MM.1S (cell line): Measurements from ENCODE around the gene LRRC63.

Experiments
- DNase-seq: peaks from one replicate; pipeline ENCODE4 v3.0.0-alpha.2; 2015
- H2AFZ ChIP-seq: fragments of 300-600 bp; sonication (generic); 2 replicates; pipeline ENCODE4 v1.6.0; 2016; ENCODE audit warnings: antibody characterized with exemption, low read length
- H3F3A ChIP-seq: fragments of 300-600 bp; sonication (generic); 2 replicates; pipeline ENCODE4 v1.6.1; 2016; ENCODE audit warnings: mild to moderate bottlenecking, antibody characterized with exemption, low read length, moderate library complexity, mixed read lengths; ENCODE audit not compliant: insufficient read depth
- H3K27ac ChIP-seq: fragments of 300-600 bp; sonication (generic); 2 replicates; pipeline ENCODE4 v1.5.1; 2016; ENCODE audit warnings: mild to moderate bottlenecking, low read length
- H3K27me3 ChIP-seq: fragments of 300-600 bp; sonication (generic); replicated peaks from 2 replicates; pipeline ENCODE4 v1.6.0; 2016; ENCODE audit warnings: low read length; ENCODE audit not compliant: insufficient read depth
- H3K36me3 ChIP-seq: fragments of 300-600 bp; sonication (generic); replicated peaks from 2 replicates; pipeline ENCODE4 v1.6.1; 2016; ENCODE audit warnings: mild to moderate bottlenecking, low read length, mixed read lengths; ENCODE audit not compliant: insufficient read depth
- H3K4me1 ChIP-seq: fragments of 300-600 bp; sonication (generic); 2 replicates; pipeline ENCODE4 v1.6.1; 2016; ENCODE audit warnings: low read length, mixed read lengths
- H3K4me2 ChIP-seq: fragments of 300-600 bp; sonication (generic); 2 replicates; pipeline ENCODE4 v1.6.0; 2016; ENCODE audit warnings: low read depth, low read length
- H3K4me3 ChIP-seq: fragments of 300-600 bp; sonication (generic); 2 replicates; pipeline ENCODE4 v1.5.1; 2016; ENCODE audit warnings: low read length, mixed read lengths
- H3K79me2 ChIP-seq: fragments of 300-600 bp; sonication (generic); 2 replicates; pipeline ENCODE4 v1.6.1; 2016; ENCODE audit warnings: mixed run types, low read length, mixed read lengths
- H3K9ac ChIP-seq: fragments of 300-600 bp; sonication (generic); 2 replicates; pipeline ENCODE4 v1.6.1; 2016; ENCODE audit warnings: low read length, mixed read lengths
- H3K9me2 ChIP-seq: fragments of 300-600 bp; sonication (generic); replicated peaks from 2 replicates; pipeline ENCODE4 v1.6.1; 2016; ENCODE audit warnings: mild to moderate bottlenecking, low read length, mixed read lengths; ENCODE audit not compliant: insufficient read depth
- H3K9me3 ChIP-seq: fragments of 300-600 bp; sonication (generic); replicated peaks from 2 replicates; pipeline ENCODE4 v1.6.1; 2016; ENCODE audit warnings: mild to moderate bottlenecking, low read length, mixed read lengths; ENCODE audit not compliant: insufficient read depth
- H4K20me1 ChIP-seq: fragments of 300-600 bp; sonication (generic); 2 replicates; pipeline ENCODE4 v1.6.1; 2016; ENCODE audit warnings: mild to moderate bottlenecking, low read length, moderate library complexity, mixed read lengths; ENCODE audit not compliant: insufficient read depth
- CTCF ChIP-seq: fragments of 300-600 bp; sonication (generic); IDR thresholded peaks from 2 replicates; pipeline ENCODE4 v1.5.1; 2016; ENCODE audit warnings: antibody characterized with exemption, low read length, mixed read lengths
- EZH2 ChIP-seq: fragments of 300-600 bp; sonication (generic); optimal IDR thresholded peaks from 2 replicates; pipeline ENCODE3; 2017; ENCODE audit warnings: low read depth, mild to moderate bottlenecking, antibody characterized with exemption, low read length, mixed read lengths
- EZH2phosphoT487 ChIP-seq: fragments of 300-600 bp; sonication (generic); IDR thresholded peaks from 2 replicates; pipeline ENCODE4 v1.6.1; 2018; ENCODE audit warnings: antibody characterized with exemption, low read length

LRRC63 gene

GRCh38 chr13:46267166-46267565 is 55.4 kb downstream of the LRRC63 start:
- no peak overlapping the region for H2AFZ ChIP-seq
- H4K20me1 ChIP-seq = no peaks in the 10 kb centered on the region
- no peak overlapping the region for H3K4me2 ChIP-seq
- no peaks in the 10 kb centered on the region for H3K79me2 ChIP-seq
- TF ChIP-seq EZH2 (no peak), CTCF (no peak), EZH2phosphoT487 (no peak)
- no peaks in the 10 kb centered on the region for H3K27me3 ChIP-seq
- H3K4me1 ChIP-seq = no peaks in the 10 kb centered on the region
- DNase-seq = no peak
- no peak overlapping the region for H3K4me3 ChIP-seq
- H3K9me2 ChIP-seq = no peaks in the 10 kb centered on the region
- no peak overlapping the region for H3K27ac ChIP-seq
- no peak overlapping the region for H3K9ac ChIP-seq
- H3K9me3 ChIP-seq = no peaks in the 10 kb centered on the region
- H3K36me3 ChIP-seq = no peaks in the 10 kb centered on the region
- H3F3A ChIP-seq = no peaks in the 10 kb centered on the region

GRCh38 chr13:46270416-46270815 is 58.7 kb downstream of the LRRC63 start:
- H3K36me3 ChIP-seq = no peaks in the 10 kb centered on the region
- H3K4me1 ChIP-seq = no peaks in the 10 kb centered on the region
- no peak overlapping the region for H3K4me2 ChIP-seq
- no peaks in the 10 kb centered on the region for H3F3A ChIP-seq
- no peaks in the 10 kb centered on the region for H3K9me3 ChIP-seq
- TF ChIP-seq EZH2phosphoT487 (no peak), CTCF (no peak), EZH2 (no peak)
- H3K9ac ChIP-seq = no peak overlapping the region
- H3K27me3 ChIP-seq = no peaks in the 10 kb centered on the region
- DNase-seq = no peak
- no peak overlapping the region for H3K27ac ChIP-seq
- H3K9me2 ChIP-seq = no peaks in the 10 kb centered on the region
- H3K79me2 ChIP-seq = no peaks in the 10 kb centered on the region
- no peak overlapping the region for H2AFZ ChIP-seq
- H3K4me3 ChIP-seq = no peak overlapping the region
- H4K20me1 ChIP-seq = no peaks in the 10 kb centered on the region

- no peak overlapping the region for H2AFZ ChIP-seq
- no peaks in the 10 kb centered on the region for H3K9me3 ChIP-seq
- H3K4me2 ChIP-seq = no peak overlapping the region
- H3K9ac ChIP-seq = no peak overlapping the region
- no peak overlapping the region for H3K27ac ChIP-seq
- H3K4me1 ChIP-seq = no peaks in the 10 kb centered on the region
- no peak for DNase-seq
- H4K20me1 ChIP-seq = no peaks in the 10 kb centered on the region
- TF ChIP-seq CTCF (no peak), EZH2 (no peak), EZH2phosphoT487 (no peak)
- H3K36me3 ChIP-seq = no peaks in the 10 kb centered on the region
- H3K79me2 ChIP-seq = no peaks in the 10 kb centered on the region
- no peak overlapping the region for H3K4me3 ChIP-seq
- no peaks in the 10 kb centered on the region for H3K27me3 ChIP-seq
- no peaks in the 10 kb centered on the region for H3F3A ChIP-seq
- H3K9me2 ChIP-seq = no peaks in the 10 kb centered on the region
These were observed 62.5 kb downstream of the LRRC63 start for GRCh38 chr13:46274094-46274698.
